SU-DHL-6 (cell line): ENCODE results near the gene DYTN.

Source experiments
- H2AFZ ChIP-seq: fragments of 200-600 bp; sonication (generic); 2 replicates; pipeline ENCODE4 v1.6.1; 2014; ENCODE audit warnings: low read depth, mild to moderate bottlenecking, moderate library complexity, mixed read lengths, antibody characterized with exemption, low read length; ENCODE audit not compliant: severe bottlenecking
- H3F3A ChIP-seq: fragments of 200-600 bp; shearing (Covaris generic); 2 replicates; pipeline ENCODE4 v1.6.0; 2016; ENCODE audit warnings: antibody characterized with exemption, mild to moderate bottlenecking; ENCODE audit not compliant: insufficient read depth
- H3K27ac ChIP-seq: fragments of 200-600 bp; sonication (generic); 2 replicates; pipeline ENCODE4 v1.5.1; 2016; ENCODE audit warnings: low read depth, mild to moderate bottlenecking, low read length, moderate library complexity, mixed read lengths
- H3K27me3 ChIP-seq: fragments of 200-600 bp; sonication (generic), shearing (Covaris generic); 2 replicates; pipeline ENCODE4 v1.6.0; 2014; ENCODE audit warnings: mild to moderate bottlenecking, low read length
- H3K36me3 ChIP-seq: fragments of 200-600 bp; sonication (generic); 2 replicates; pipeline ENCODE4 v1.6.1; 2014; ENCODE audit warnings: mild to moderate bottlenecking, low read length, mixed read lengths
- H3K4me2 ChIP-seq: fragments of 300-600, 200-600 bp; shearing (Covaris generic), sonication (generic); 2 replicates; pipeline ENCODE4 v1.6.0; 2014; ENCODE audit warnings: low read length, low read depth, mild to moderate bottlenecking; ENCODE audit not compliant: poor library complexity, severe bottlenecking
- H3K4me3 ChIP-seq: fragments of 200-600 bp; sonication (generic); 2 replicates; pipeline ENCODE4 v1.5.1; 2014; ENCODE audit warnings: antibody characterized with exemption, low read length, mild to moderate bottlenecking, mixed read lengths; ENCODE audit not compliant: insufficient read depth, poor library complexity, severe bottlenecking
- H3K79me2 ChIP-seq: fragments of 200-600 bp; sonication (generic); 2 replicates; pipeline ENCODE4 v1.6.1; 2014; ENCODE audit warnings: mild to moderate bottlenecking, low read length, moderate library complexity; ENCODE audit not compliant: insufficient read depth
- H3K9ac ChIP-seq: fragments of 200-600 bp; sonication (generic); 2 replicates; pipeline ENCODE4 v1.7.0; 2014; ENCODE audit warnings: mild to moderate bottlenecking, low read length
- H3K9me2 ChIP-seq: fragments of 200-600 bp; sonication (generic); replicated peaks from 2 replicates; pipeline ENCODE4 v1.6.1; 2014; ENCODE audit warnings: low read length; ENCODE audit not compliant: insufficient read depth
- H3K9me3 ChIP-seq: fragments of 200-600 bp; sonication (generic); 2 replicates; pipeline ENCODE4 v1.6.1; 2014; ENCODE audit warnings: low read length, mixed read lengths; ENCODE audit not compliant: insufficient read depth
- H4K20me1 ChIP-seq: fragments of 200-600 bp; sonication (generic); 2 replicates; pipeline ENCODE4 v1.6.1; 2014; ENCODE audit warnings: low read depth, mild to moderate bottlenecking, antibody characterized with exemption, low read length, moderate library complexity, mixed read lengths
- EZH2phosphoT487 ChIP-seq: fragments of 200-600 bp; sonication (generic), shearing (Covaris generic); conservative IDR thresholded peaks from 2 replicates; pipeline ENCODE4 v1.6.1; 2018; ENCODE audit warnings: mild to moderate bottlenecking, antibody characterized with exemption, low read length, moderate library complexity, mixed read lengths
- TF ChIP-seq, protein P1 (sequence below): fragments of 200-600 bp; sonication (generic); IDR thresholded peaks from one replicate; pipeline ENCODE4 v1.5.1; 2017; ENCODE audit warnings: antibody characterized with exemption, mild to moderate bottlenecking, low read length, moderate library complexity; ENCODE audit not compliant: insufficient read depth, poor library complexity, severe bottlenecking

The DYTN gene

DNA sequence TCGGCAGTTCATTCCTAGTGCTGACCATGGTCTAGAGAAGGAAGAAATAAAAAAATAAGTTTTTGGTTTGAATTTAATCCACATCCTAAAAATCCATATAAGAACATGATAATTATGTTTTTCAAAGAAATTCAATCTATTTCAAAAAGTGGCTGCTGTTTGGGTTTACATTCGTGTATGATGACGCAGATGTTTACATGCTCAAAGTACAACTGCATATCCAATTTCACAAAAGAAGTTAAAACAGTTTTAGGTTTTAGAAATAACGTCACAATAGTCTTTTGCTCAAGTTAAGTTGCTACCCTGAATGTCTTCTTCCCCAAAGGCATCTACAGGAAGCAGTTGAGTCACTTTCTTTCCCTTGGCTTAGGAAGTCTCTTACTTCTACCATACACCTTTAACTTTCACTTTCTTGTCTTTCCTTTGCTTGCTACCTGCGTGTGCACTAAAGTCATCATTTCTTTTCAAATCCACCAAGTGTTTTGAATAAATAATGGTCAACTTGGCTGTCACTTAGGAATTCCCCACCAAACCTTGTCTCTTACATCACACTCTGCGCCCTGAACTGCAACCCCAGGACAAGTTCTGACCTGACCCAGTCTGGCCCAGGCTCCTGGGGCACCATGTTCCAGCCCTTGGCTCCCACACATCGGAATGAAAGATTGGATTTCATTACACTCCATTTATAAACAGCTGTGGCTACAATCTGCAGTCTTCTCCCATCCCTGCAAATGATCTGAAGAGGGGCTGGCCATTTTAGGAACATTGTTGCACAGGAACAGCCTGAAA is 47.5 kb downstream of the DYTN start:
- H4K20me1 ChIP-seq: no peaks in the 10 kb centered on the region
- no peak overlapping the region for H3K27ac ChIP-seq
- H3K27me3 ChIP-seq: no peaks in the 10 kb centered on the region
- H3K79me2 ChIP-seq: no peaks in the 10 kb centered on the region
- H2AFZ ChIP-seq: no peak overlapping the region
- no peaks in the 10 kb centered on the region for H3K36me3 ChIP-seq
- no peak for TF ChIP-seq EZH2phosphoT487
- TF ChIP-seq, protein P1, sequence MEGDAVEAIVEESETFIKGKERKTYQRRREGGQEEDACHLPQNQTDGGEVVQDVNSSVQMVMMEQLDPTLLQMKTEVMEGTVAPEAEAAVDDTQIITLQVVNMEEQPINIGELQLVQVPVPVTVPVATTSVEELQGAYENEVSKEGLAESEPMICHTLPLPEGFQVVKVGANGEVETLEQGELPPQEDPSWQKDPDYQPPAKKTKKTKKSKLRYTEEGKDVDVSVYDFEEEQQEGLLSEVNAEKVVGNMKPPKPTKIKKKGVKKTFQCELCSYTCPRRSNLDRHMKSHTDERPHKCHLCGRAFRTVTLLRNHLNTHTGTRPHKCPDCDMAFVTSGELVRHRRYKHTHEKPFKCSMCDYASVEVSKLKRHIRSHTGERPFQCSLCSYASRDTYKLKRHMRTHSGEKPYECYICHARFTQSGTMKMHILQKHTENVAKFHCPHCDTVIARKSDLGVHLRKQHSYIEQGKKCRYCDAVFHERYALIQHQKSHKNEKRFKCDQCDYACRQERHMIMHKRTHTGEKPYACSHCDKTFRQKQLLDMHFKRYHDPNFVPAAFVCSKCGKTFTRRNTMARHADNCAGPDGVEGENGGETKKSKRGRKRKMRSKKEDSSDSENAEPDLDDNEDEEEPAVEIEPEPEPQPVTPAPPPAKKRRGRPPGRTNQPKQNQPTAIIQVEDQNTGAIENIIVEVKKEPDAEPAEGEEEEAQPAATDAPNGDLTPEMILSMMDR: no peak
- H3K9me2 ChIP-seq: no peaks in the 10 kb centered on the region
- no peak overlapping the region for H3K4me2 ChIP-seq
- no peaks in the 10 kb centered on the region for H3K9me3 ChIP-seq
- H3K9ac ChIP-seq: no peak overlapping the region
- H3F3A ChIP-seq: no peaks in the 10 kb centered on the region
- H3K4me3 ChIP-seq: no peak overlapping the region

DNA sequence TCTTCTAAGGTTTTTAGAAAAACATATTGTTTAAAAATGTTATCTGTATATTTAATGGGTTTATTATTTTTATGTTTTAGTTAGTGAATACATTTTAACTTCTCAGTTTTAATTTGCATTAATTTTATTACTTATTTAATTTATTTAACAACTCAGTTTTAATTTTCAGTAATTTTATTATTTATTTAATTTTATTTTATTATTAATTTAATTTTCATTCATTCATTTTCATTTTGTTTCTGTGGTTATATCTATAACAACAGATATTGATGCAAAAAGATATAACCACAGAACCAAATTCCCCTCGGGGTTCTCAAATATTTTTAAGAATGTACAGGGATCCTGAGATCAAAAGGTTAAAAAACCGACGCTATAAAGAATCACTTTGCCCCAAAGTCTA is 52.9 kb downstream of the DYTN start:
- no peak overlapping the region for H2AFZ ChIP-seq
- H3K9me2 ChIP-seq: no peaks in the 10 kb centered on the region
- H3K36me3 ChIP-seq: no peaks in the 10 kb centered on the region
- H3K27ac ChIP-seq: no peak overlapping the region
- no peaks in the 10 kb centered on the region for H3K27me3 ChIP-seq
- H3K4me2 ChIP-seq: no peak overlapping the region
- H4K20me1 ChIP-seq: no peaks in the 10 kb centered on the region
- no peak overlapping the region for H3K9ac ChIP-seq
- no peaks in the 10 kb centered on the region for H3K79me2 ChIP-seq
- no peak overlapping the region for H3K4me3 ChIP-seq
- TF ChIP-seq, protein P1: no peak
- TF ChIP-seq EZH2phosphoT487: no peak
- H3F3A ChIP-seq: no peaks in the 10 kb centered on the region
- no peaks in the 10 kb centered on the region for H3K9me3 ChIP-seq

DNA sequence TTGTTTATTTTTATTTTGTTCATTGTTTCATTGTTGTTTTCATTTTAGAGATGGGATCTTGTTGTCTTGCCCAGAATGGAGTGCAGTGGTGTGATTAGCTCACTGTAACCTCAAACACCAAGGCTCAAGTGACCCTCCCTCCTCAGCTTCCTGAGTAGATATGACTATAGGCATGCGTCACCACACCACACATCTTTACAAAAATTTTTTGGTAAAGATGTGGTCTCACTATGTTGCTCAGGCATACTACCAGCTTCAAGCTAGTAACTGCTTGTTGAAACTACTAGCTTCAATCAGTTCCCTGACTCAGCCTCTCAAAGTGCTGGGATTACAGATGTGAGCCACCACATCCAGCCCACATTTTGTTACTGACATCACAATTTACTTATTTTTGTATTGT is 61.1 kb downstream of the DYTN start:
- Histone ChIP-seq H3K9me2 (no peaks in the 10 kb centered on the region), H3K36me3 (no peaks in the 10 kb centered on the region), H3K27ac (no peak overlapping the region), H3K79me2 (no peaks in the 10 kb centered on the region), H3K4me2 (no peak overlapping the region), H4K20me1 (no peaks in the 10 kb centered on the region), H3K9me3 (no peaks in the 10 kb centered on the region), H3K4me3 (no peak overlapping the region), H3K27me3 (no peaks in the 10 kb centered on the region), H2AFZ (no peak overlapping the region), H3K9ac (no peak overlapping the region), H3F3A (no peaks in the 10 kb centered on the region)
- no peak for TF ChIP-seq EZH2phosphoT487
- TF ChIP-seq, protein P1: no peak
